A549 (cell line): Measurements from ENCODE around the gene SLC25A15.

Experiments
- CTCF ChIP-seq: fragments of >200 bp; sonication (Bioruptor Twin); formaldehyde crosslinking; IDR thresholded peaks from 3 replicates; pipeline ENCODE4 v1.5.1; 2016
- ESRRA ChIP-seq: fragments of 150-350 bp; IDR thresholded peaks from 2 replicates; pipeline ENCODE4 v1.6.1; 2014; ENCODE audit warnings: mild to moderate bottlenecking, low read length, borderline replicate concordance
- HOXB13 ChIP-seq: fragments of 250-450 bp; sonication (Bioruptor Pico); IDR thresholded peaks from 2 replicates; pipeline ENCODE4 v1.5.0; 2020; ENCODE audit warnings: low read depth, mild to moderate bottlenecking, moderate library complexity
- JUNB ChIP-seq: fragments of >200 bp; sonication (Bioruptor Twin); formaldehyde crosslinking; IDR thresholded peaks from 2 replicates; pipeline ENCODE4 v1.6.1; 2016
- MAFK ChIP-seq: fragments of 450-650 bp; IDR thresholded peaks from 2 replicates; pipeline ENCODE4 v1.6.1; 2014; ENCODE audit not compliant: partially characterized antibody
- MAX ChIP-seq: IDR thresholded peaks from 2 replicates; pipeline ENCODE4 v1.6.1; 2012
- MAZ ChIP-seq: fragments of 150-350 bp; IDR thresholded peaks from 2 replicates; pipeline ENCODE4 v1.6.1; 2014; ENCODE audit warnings: antibody characterized with exemption, low read depth, low read length, borderline replicate concordance
- POLR2A ChIP-seq: IDR thresholded peaks from 2 replicates; pipeline ENCODE4 v1.6.1; 2012; ENCODE audit warnings: mild to moderate bottlenecking, low read length
- RFX5 ChIP-seq: fragments of 450-650 bp; IDR thresholded peaks from 2 replicates; pipeline ENCODE4 v1.7.1; 2014; ENCODE audit warnings: antibody characterized with exemption, mild to moderate bottlenecking, moderate library complexity
- ZSCAN20 ChIP-seq: fragments of 250-450 bp; sonication (Bioruptor Pico); IDR thresholded peaks from 2 replicates; pipeline ENCODE4 v1.8.0; 2022; ENCODE audit warnings: mild to moderate bottlenecking, moderate library complexity

- TF ChIP-seq MAFK (no peak), CTCF (no peak), HOXB13 (CRISPR knock-in tag) (no peak), ESRRA (no peak), POLR2A (no peak), JUNB (no peak), MAX (no peak), RFX5 (no peak), ZSCAN20 (no peak), MAZ (no peak)
Measured at GRCh38 chr13:40779796-40780285, 9.6 kb upstream of the SLC25A15 start.
